Uterus (tissue), 2 donors: ENCODE results near the gene CDKAL1.
"Not testable (repeated sequence)": the region's sequence is repeated elsewhere in the genome, so short reads cannot be mapped to it uniquely, and the experiment has no call there.

Source experiments
- POLR2A ChIP-seq, 2 donors: fragments of 450-650 bp; IDR thresholded peaks; one replicate each; pipeline ENCODE4 v1.6.1; 2016; ENCODE audit warnings: antibody characterized with exemption in 2 of 2, mild to moderate bottlenecking in 1 of 2, moderate library complexity in 1 of 2
- TF ChIP-seq, protein P1 (sequence below), 4 experiments: fragments of 200-600 bp in 2 of 4; fragments of 450-650 bp in 2 of 4; sonication (generic) in 2 of 4; IDR thresholded peaks; one replicate each; pipeline ENCODE4 v1.5.1; 2016 to 2019; ENCODE audit warnings: antibody characterized with exemption in 4 of 4, mild to moderate bottlenecking in 2 of 4, moderate library complexity in 1 of 4

DNA sequence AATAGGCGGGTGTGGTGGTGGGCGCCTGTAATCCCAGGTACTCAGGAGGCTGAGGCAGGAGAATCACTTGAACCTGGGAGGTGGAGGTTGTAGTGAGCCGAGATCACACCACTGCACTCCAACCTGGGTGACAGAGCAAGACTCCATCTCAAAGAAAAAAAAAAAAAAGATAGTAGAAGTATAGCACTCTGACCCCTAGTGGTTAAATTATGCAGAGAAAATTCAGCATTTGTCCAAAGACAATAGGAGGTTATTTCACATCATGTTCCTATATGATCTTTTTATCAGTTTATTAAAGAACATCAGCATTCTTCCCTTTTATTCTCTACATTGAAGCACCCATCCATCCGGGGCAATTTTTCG, 5.2 kb upstream of the CDKAL1 start:
- TF ChIP-seq, protein P1, sequence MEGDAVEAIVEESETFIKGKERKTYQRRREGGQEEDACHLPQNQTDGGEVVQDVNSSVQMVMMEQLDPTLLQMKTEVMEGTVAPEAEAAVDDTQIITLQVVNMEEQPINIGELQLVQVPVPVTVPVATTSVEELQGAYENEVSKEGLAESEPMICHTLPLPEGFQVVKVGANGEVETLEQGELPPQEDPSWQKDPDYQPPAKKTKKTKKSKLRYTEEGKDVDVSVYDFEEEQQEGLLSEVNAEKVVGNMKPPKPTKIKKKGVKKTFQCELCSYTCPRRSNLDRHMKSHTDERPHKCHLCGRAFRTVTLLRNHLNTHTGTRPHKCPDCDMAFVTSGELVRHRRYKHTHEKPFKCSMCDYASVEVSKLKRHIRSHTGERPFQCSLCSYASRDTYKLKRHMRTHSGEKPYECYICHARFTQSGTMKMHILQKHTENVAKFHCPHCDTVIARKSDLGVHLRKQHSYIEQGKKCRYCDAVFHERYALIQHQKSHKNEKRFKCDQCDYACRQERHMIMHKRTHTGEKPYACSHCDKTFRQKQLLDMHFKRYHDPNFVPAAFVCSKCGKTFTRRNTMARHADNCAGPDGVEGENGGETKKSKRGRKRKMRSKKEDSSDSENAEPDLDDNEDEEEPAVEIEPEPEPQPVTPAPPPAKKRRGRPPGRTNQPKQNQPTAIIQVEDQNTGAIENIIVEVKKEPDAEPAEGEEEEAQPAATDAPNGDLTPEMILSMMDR (IDR thresholded peaks at IDR 0.05), result peak; percentile 34 to 49 (median 40)
- TF ChIP-seq POLR2A (IDR thresholded peaks at IDR 0.05), result not testable (repeated sequence)
